Endothelial cell of umbilical vein (primary cell): Measurements from ENCODE around the gene SEMA6A. TPM values are rescaled to one million over a fixed set of nuclear protein-coding genes. Genes with fewer than 3 reads are reported as not detected.

ENCODE experiments used
- BruUV-seq: library from RNA; stranded (reverse); fragments of 400-500 nt; replicated peaks from 2 replicates; lab custom pipeline; 2021; lab: Mats Ljungman, UMichigan
- CTCF ChIA-PET: fragments of 300-600, 350-600 bp; sonication (Branson Sonifier 250); formaldehyde crosslinking; loops from one replicate; lab custom pipeline; 2021; ENCODE audit warnings: antibody characterized with exemption, inconsistent platforms; lab: Charles Lee
- POLR2A ChIA-PET: fragments of 300-600, 350-600 bp; sonication (Branson Sonifier 250); formaldehyde crosslinking; loops from one replicate; lab custom pipeline; 2021; ENCODE audit warnings: antibody characterized with exemption, inconsistent platforms; lab: Charles Lee
- DNase-seq: peaks from one replicate; pipeline ENCODE4 v3.0.0-alpha.2; 2011; ENCODE audit warnings: low read depth, low spot score
- FAIRE-seq: peaks from 2 replicates; lab custom pipeline; 2011; peaks lifted over from hg19 to GRCh38; lab: Jason Lieb, UNC
- H2AFZ ChIP-seq: 2 replicates; pipeline ENCODE4 v1.6.0; 2012; ENCODE audit warnings: low read depth, low read length, control low read depth, inconsistent platforms
- H3K27ac ChIP-seq: 2 replicates; pipeline ENCODE4 v1.5.1; 2011; ENCODE audit warnings: low read depth, mild to moderate bottlenecking, control low read depth, low read length, moderate library complexity; ENCODE audit not compliant: insufficient read depth
- H3K27me3 ChIP-seq, 2 experiments: 2 replicates each; pipeline versions ENCODE4 v1.6.0 to v1.6.1; 2011; ENCODE audit warnings: low read length in 2 of 2, mixed read lengths in 1 of 2; ENCODE audit not compliant: control insufficient read depth in 2 of 2, insufficient read depth in 2 of 2
- H3K36me3 ChIP-seq, 2 experiments: 2 replicates in 1 of 2; 3 replicates in 1 of 2; pipeline ENCODE4 v1.5.1; 2011; ENCODE audit warnings: low read length in 2 of 2, mild to moderate bottlenecking in 1 of 2, moderate library complexity in 1 of 2; ENCODE audit not compliant: control insufficient read depth in 2 of 2, insufficient read depth in 2 of 2; ENCODE audit errors: extremely low read depth in 1 of 2
- H3K4me1 ChIP-seq: 3 replicates; pipeline ENCODE4 v1.5.1; 2011; ENCODE audit warnings: mild to moderate bottlenecking, low read length; ENCODE audit not compliant: control insufficient read depth, insufficient read depth; ENCODE audit errors: extremely low read depth
- H3K4me2 ChIP-seq: 2 replicates; pipeline ENCODE4 v1.6.1; 2011; ENCODE audit warnings: low read length, control low read depth, mixed read lengths; ENCODE audit not compliant: insufficient read depth
- H3K4me3 ChIP-seq, 3 experiments: fragments of 200-600 bp in 1 of 3; sonication (generic), shearing (Covaris generic) in 1 of 3; replicated peaks in 1 of 3; 2 replicates each; pipeline ENCODE4 v1.5.1; 2011 to 2016; ENCODE audit warnings: control low read depth in 3 of 3, low read length in 3 of 3, mild to moderate bottlenecking in 2 of 3, inconsistent platforms in 1 of 3, low read depth in 1 of 3, moderate library complexity in 1 of 3; ENCODE audit not compliant: insufficient read depth in 1 of 3
- H3K79me2 ChIP-seq: 2 replicates; pipeline ENCODE4 v1.6.0; 2012; ENCODE audit warnings: low read length, inconsistent platforms; ENCODE audit not compliant: control insufficient read depth, insufficient read depth
- H3K9ac ChIP-seq: replicated peaks from 2 replicates; pipeline ENCODE3; 2011; ENCODE audit warnings: low read length, control low read depth; ENCODE audit not compliant: insufficient read depth; ENCODE audit errors: extremely low read depth
- H3K9me1 ChIP-seq: replicated peaks from 3 replicates; pipeline ENCODE4 v1.6.0; 2011; ENCODE audit warnings: mild to moderate bottlenecking, low read length; ENCODE audit not compliant: control insufficient read depth, insufficient read depth; ENCODE audit errors: extremely low read depth
- H3K9me3 ChIP-seq: replicated peaks from 2 replicates; pipeline ENCODE4 v1.5.1; 2012; ENCODE audit warnings: low read length, inconsistent platforms; ENCODE audit not compliant: control insufficient read depth, insufficient read depth
- H4K20me1 ChIP-seq: replicated peaks from 2 replicates; pipeline ENCODE3; 2011; ENCODE audit warnings: mild to moderate bottlenecking, low read length; ENCODE audit not compliant: control insufficient read depth, insufficient read depth; ENCODE audit errors: extremely low read depth
- CTCF ChIP-seq, 2 donors: IDR thresholded peaks; 1 replicate in 1 of 2; 2 replicates in 1 of 2; pipeline ENCODE4 v1.5.1; 2011; ENCODE audit warnings: low read length in 2 of 2, mild to moderate bottlenecking in 2 of 2, moderate library complexity in 2 of 2, control low read depth in 1 of 2, inconsistent platforms in 1 of 2, low read depth in 1 of 2; ENCODE audit not compliant: insufficient read depth in 1 of 2; ENCODE audit errors: extremely low read depth in 1 of 2
- MAX ChIP-seq: IDR thresholded peaks from 2 replicates; pipeline ENCODE4 v1.6.1; 2011; ENCODE audit not compliant: insufficient read depth, insufficient read length
- MYC ChIP-seq: IDR thresholded peaks from one replicate; pipeline ENCODE4 v1.6.1; 2011; ENCODE audit warnings: mild to moderate bottlenecking, low read depth, low read length
- dilution Hi-C: fragments of 300-500 bp; cut with MboI; formaldehyde crosslinking; loops from one replicate; pipeline ENCODE4 v1.15.0; 2019; ENCODE audit warnings: low sequenced_read_pairs; ENCODE audit not compliant: extremely low pct_ligation_motif_present
- intact Hi-C: fragments of 100-400 bp; cut with micrococcal nuclease; formaldehyde crosslinking; loops from one replicate; pipeline ENCODE4 v1.10.0; 2022
- polyA plus RNA-seq, 4 experiments: library from polyadenylated mRNA; depleted of rRNA in 3 of 4; stranded (reverse) in 3 of 4; unstranded in 1 of 4; fragments of >200 nt; gene quantifications; 2 replicates each; pipeline versions ENCODE4 v1.2.1 to v1.2.3, GENCODE V29; 2011 to 2012; ENCODE audit warnings: missing spikeins in 1 of 4
- total RNA-seq: library from RNA; stranded (reverse); gene quantifications from 2 replicates; pipeline ENCODE4 v1.2.3, GENCODE V29; 2021

Gene SEMA6A
- total and polyA plus RNA-seq, 2 donors (not counting 3 experiments of a cell fraction or from before 2014, with no cell fraction given): 0.43 to 1.5 TPM

GRCh38 chr5:116439905-116440304 lies 134.7 kb downstream of the SEMA6A start:
- dilution Hi-C loops (no loop called here), intact Hi-C loops (no loop called here)
- H3K4me1 ChIP-seq: no peaks in the 10 kb centered on the region
- TF ChIP-seq CTCF (IDR thresholded peaks at IDR 0.05; ENCODE audit: extremely low read depth in 1 of 2, insufficient read depth in 1 of 2, low read depth in 1 of 2, low read length in 2 of 2) (no peak), MAX (no peak)
- H2AFZ ChIP-seq: no peak overlapping the region
- CTCF ChIA-PET: no interaction called here
- POLR2A ChIA-PET: interaction anchor here (0.7 kb wide), 1 partner anchor 61 kb away, joined by 3 read pairs; no protein-coding TSS in a partner anchor
- H3K9me1 ChIP-seq: no peaks in the 10 kb centered on the region
- no peak overlapping the region for H3K4me3 ChIP-seq
- DNase-seq (no peak), FAIRE-seq (no peak)
- no peaks in the 10 kb centered on the region for H3K36me3 ChIP-seq
- no peaks in the 10 kb centered on the region for H4K20me1 ChIP-seq
- H3K9ac ChIP-seq: no peak overlapping the region
- no peaks in the 10 kb centered on the region for H3K9me3 ChIP-seq
- no peaks in the 10 kb centered on the region for H3K79me2 ChIP-seq
- H3K27ac ChIP-seq: no peak overlapping the region
- H3K27me3 ChIP-seq: no peaks in the 10 kb centered on the region
- no peak overlapping the region for H3K4me2 ChIP-seq
- no TSS peak for BruUV-seq

GRCh38 chr5:116438979-116439554 lies 135.6 kb downstream of the SEMA6A start:
- ChIA-PET POLR2A (no interaction called here), CTCF (no interaction called here)
- BruUV-seq: no TSS peak
- peak; percentile 26 for DNase-seq
- TF ChIP-seq MAX: no peak
- no peak for TF ChIP-seq MYC
- no peak overlapping the region for H3K4me2 ChIP-seq
- H3K36me3 ChIP-seq: no peaks in the 10 kb centered on the region
- no peaks in the 10 kb centered on the region for H3K9me1 ChIP-seq
- H3K9ac ChIP-seq: no peak overlapping the region
- dilution Hi-C loops: no loop called here
- H3K27ac ChIP-seq: no peak overlapping the region
- intact Hi-C loops: no loop called here
- no peak overlapping the region for H2AFZ ChIP-seq
- no peaks in the 10 kb centered on the region for H3K4me1 ChIP-seq
- H3K27me3 ChIP-seq: no peaks in the 10 kb centered on the region
- no peak for FAIRE-seq
- H3K4me3 ChIP-seq: no peak overlapping the region
- H4K20me1 ChIP-seq: no peaks in the 10 kb centered on the region
- no peaks in the 10 kb centered on the region for H3K79me2 ChIP-seq
- no peaks in the 10 kb centered on the region for H3K9me3 ChIP-seq
